HEK293 (cell line): ENCODE data around the gene CUZD1.

Source experiments
- ELK4 ChIP-seq: IDR thresholded peaks from 2 replicates; pipeline ENCODE4 v1.6.1; 2011; ENCODE audit warnings: mild to moderate bottlenecking, low read depth, low read length, borderline replicate concordance
- ZBTB8A ChIP-seq: fragments of 450-650 bp; formaldehyde crosslinking; IDR thresholded peaks from 2 replicates; pipeline ENCODE4 v1.5.1; 2016; ENCODE audit warnings: missing biosample characterization, missing genetic modification characterization
- ZNF24 ChIP-seq: fragments of 450-650 bp; formaldehyde crosslinking; IDR thresholded peaks from 2 replicates; pipeline ENCODE4 v1.5.1; 2016; ENCODE audit warnings: missing biosample characterization, missing genetic modification characterization
- ZNF837 ChIP-seq: fragments of 450-650 bp; formaldehyde crosslinking; IDR thresholded peaks from 2 replicates; pipeline ENCODE4 v1.5.1; 2016; ENCODE audit warnings: missing biosample characterization, missing genetic modification characterization
- TF ChIP-seq, protein P1 (sequence below): fragments of 450-650 bp; formaldehyde crosslinking; IDR thresholded peaks from 2 replicates; pipeline ENCODE4 v1.5.1; 2016; ENCODE audit warnings: missing biosample characterization, missing genetic modification characterization
- TF ChIP-seq, protein P2 (sequence below): fragments of 450-650 bp; formaldehyde crosslinking; IDR thresholded peaks from 2 replicates; pipeline ENCODE4 v1.5.1; 2016; ENCODE audit warnings: missing biosample characterization, missing genetic modification characterization
- TF ChIP-seq, protein P3 (sequence below): fragments of 450-650 bp; formaldehyde crosslinking; IDR thresholded peaks from 2 replicates; pipeline ENCODE4 v1.5.1; 2016; ENCODE audit warnings: missing biosample characterization, missing genetic modification characterization

DNA sequence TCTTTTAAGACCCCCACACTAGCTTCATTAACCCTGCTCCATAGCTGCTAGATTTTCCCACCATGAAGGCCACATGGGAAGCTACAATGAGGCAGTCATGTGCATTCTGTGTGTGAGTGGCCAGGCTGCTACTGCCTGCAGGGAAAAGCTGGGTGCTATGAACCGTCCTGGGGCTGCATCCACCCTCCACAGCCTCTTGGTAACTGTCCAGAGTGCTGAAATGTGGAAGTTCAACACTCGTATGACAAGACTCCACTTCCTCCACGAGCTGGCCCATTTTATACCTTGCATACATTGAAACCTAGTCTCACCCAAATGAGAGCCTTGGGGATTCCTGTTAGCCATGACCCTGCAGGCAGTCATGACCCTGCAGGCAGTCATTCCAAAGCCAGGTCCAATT lies 59.4 kb downstream of the CUZD1 start:
- TF ChIP-seq, protein P1, sequence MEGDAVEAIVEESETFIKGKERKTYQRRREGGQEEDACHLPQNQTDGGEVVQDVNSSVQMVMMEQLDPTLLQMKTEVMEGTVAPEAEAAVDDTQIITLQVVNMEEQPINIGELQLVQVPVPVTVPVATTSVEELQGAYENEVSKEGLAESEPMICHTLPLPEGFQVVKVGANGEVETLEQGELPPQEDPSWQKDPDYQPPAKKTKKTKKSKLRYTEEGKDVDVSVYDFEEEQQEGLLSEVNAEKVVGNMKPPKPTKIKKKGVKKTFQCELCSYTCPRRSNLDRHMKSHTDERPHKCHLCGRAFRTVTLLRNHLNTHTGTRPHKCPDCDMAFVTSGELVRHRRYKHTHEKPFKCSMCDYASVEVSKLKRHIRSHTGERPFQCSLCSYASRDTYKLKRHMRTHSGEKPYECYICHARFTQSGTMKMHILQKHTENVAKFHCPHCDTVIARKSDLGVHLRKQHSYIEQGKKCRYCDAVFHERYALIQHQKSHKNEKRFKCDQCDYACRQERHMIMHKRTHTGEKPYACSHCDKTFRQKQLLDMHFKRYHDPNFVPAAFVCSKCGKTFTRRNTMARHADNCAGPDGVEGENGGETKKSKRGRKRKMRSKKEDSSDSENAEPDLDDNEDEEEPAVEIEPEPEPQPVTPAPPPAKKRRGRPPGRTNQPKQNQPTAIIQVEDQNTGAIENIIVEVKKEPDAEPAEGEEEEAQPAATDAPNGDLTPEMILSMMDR: no peak
- TF ChIP-seq, protein P2, sequence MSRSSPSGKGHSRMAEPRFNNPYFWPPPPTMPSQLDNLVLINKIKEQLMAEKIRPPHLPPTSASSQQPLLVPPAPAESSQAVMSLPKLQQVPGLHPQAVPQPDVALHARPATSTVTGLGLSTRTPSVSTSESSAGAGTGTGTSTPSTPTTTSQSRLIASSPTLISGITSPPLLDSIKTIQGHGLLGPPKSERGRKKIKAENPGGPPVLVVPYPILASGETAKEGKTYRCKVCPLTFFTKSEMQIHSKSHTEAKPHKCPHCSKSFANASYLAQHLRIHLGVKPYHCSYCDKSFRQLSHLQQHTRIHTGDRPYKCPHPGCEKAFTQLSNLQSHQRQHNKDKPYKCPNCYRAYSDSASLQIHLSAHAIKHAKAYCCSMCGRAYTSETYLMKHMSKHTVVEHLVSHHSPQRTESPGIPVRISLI (tag by site-specific recombination): no peak
- TF ChIP-seq, protein P3, sequence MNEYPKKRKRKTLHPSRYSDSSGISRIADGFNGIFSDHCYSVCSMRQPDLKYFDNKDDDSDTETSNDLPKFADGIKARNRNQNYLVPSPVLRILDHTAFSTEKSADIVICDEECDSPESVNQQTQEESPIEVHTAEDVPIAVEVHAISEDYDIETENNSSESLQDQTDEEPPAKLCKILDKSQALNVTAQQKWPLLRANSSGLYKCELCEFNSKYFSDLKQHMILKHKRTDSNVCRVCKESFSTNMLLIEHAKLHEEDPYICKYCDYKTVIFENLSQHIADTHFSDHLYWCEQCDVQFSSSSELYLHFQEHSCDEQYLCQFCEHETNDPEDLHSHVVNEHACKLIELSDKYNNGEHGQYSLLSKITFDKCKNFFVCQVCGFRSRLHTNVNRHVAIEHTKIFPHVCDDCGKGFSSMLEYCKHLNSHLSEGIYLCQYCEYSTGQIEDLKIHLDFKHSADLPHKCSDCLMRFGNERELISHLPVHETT (tag by site-specific recombination): no peak
- TF ChIP-seq ZNF24 (tag by site-specific recombination) (no peak), ZBTB8A (tag by site-specific recombination) (no peak), ELK4 (no peak), ZNF837 (no peak)
